MCF 10A (cell line): ENCODE measurements around the gene LRP3. TPM values are rescaled to one million over a fixed set of nuclear protein-coding genes. Genes with fewer than 3 reads are reported as not detected.
A peak's percentile ranks its signal among the peaks of the same experiment; 100 is the strongest.

ENCODE experiments used
- Bru-seq: library from RNA; stranded (reverse); fragments of 400-500 nt; gene quantifications from one replicate; lab custom pipeline; 2021; lab: Mats Ljungman, UMichigan
- BruChase-seq, 2 experiments: library from RNA; stranded (reverse); fragments of 400-500 nt; gene quantifications; one replicate each; lab custom pipeline; 2021; lab: Mats Ljungman, UMichigan
- BruUV-seq: library from RNA; stranded (reverse); fragments of 400-500 nt; replicated peaks from 2 replicates; lab custom pipeline; 2021; lab: Mats Ljungman, UMichigan
- CTCF ChIA-PET: fragments of 300-600 bp; sonication (Branson Sonifier 250); formaldehyde crosslinking; extraction: SDS; loops from one replicate; lab custom pipeline; 2021; ENCODE audit warnings: antibody characterized with exemption, inconsistent platforms; lab: Yijun Ruan, JAX
- POLR2A ChIA-PET: fragments of 300-600, 350-650 bp; sonication (Branson Sonifier 250); formaldehyde crosslinking; extraction: SDS; loops from one replicate; lab custom pipeline; 2020; ENCODE audit warnings: antibody characterized with exemption, inconsistent platforms; lab: Yijun Ruan, JAX
- DNase-seq: peaks from one replicate; pipeline ENCODE4 v3.0.0-alpha.2; 2018; ENCODE audit not compliant: unreplicated experiment
- H3K27ac Mint-ChIP-seq: one replicate; pipeline ENCODE4 v1.8.0; 2022; ENCODE audit warnings: mild to moderate bottlenecking, low read depth, mixed read lengths; ENCODE audit not compliant: unreplicated experiment
- H3K27me3 Mint-ChIP-seq: one replicate; pipeline ENCODE4 v1.8.0; 2022; ENCODE audit warnings: mixed read lengths; ENCODE audit not compliant: insufficient read depth, unreplicated experiment
- H3K36me3 Mint-ChIP-seq: one replicate; pipeline ENCODE4 v1.8.0; 2022; ENCODE audit warnings: mild to moderate bottlenecking, moderate library complexity, mixed read lengths; ENCODE audit not compliant: insufficient read depth, unreplicated experiment
- H3K4me1 Mint-ChIP-seq: one replicate; pipeline ENCODE4 v1.8.0; 2022; ENCODE audit warnings: mixed read lengths; ENCODE audit not compliant: insufficient read depth, unreplicated experiment
- H3K4me3 Mint-ChIP-seq: one replicate; pipeline ENCODE4 v1.8.0; 2022; ENCODE audit warnings: mild to moderate bottlenecking, moderate library complexity, mixed read lengths; ENCODE audit not compliant: unreplicated experiment
- H3K9me3 Mint-ChIP-seq: one replicate; pipeline ENCODE4 v1.8.0; 2022; ENCODE audit warnings: mixed read lengths; ENCODE audit not compliant: unreplicated experiment
- intact Hi-C: fragments of 100-400 bp; cut with micrococcal nuclease; formaldehyde crosslinking; loops from 2 replicates; pipeline ENCODE4 v1.14.1; 2022
- long read RNA-seq: library from polyadenylated mRNA; stranded (forward); transcript quantifications from one replicate; pipeline ENCODE4 v2.0.0, GENCODE V29; 2022
- total RNA-seq: library from RNA; stranded (reverse); gene quantifications from 2 replicates; pipeline ENCODE4 v1.2.3, GENCODE V29; 2022
- TF ChIP-seq, protein P1 (sequence below): fragments of 200-600 bp; IDR thresholded peaks from one replicate; pipeline ENCODE4 v1.8.0; 2022; ENCODE audit warnings: antibody characterized with exemption, mild to moderate bottlenecking; ENCODE audit not compliant: unreplicated experiment

LRP3 gene, protein sequence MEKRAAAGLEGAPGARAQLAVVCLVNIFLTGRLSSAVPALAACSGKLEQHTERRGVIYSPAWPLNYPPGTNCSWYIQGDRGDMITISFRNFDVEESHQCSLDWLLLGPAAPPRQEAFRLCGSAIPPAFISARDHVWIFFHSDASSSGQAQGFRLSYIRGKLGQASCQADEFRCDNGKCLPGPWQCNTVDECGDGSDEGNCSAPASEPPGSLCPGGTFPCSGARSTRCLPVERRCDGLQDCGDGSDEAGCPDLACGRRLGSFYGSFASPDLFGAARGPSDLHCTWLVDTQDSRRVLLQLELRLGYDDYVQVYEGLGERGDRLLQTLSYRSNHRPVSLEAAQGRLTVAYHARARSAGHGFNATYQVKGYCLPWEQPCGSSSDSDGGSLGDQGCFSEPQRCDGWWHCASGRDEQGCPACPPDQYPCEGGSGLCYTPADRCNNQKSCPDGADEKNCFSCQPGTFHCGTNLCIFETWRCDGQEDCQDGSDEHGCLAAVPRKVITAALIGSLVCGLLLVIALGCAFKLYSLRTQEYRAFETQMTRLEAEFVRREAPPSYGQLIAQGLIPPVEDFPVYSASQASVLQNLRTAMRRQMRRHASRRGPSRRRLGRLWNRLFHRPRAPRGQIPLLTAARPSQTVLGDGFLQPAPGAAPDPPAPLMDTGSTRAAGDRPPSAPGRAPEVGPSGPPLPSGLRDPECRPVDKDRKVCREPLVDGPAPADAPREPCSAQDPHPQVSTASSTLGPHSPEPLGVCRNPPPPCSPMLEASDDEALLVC
- 7.7 and 9.5 TPM in 2 replicates for total RNA-seq
- percentile 38 among the genes with signal in this experiment for Bru-seq, nascent RNA
- BruChase-seq, experiment 1, labeled RNA remaining after a 6-hour chase = percentile 33 among the genes with signal in this experiment
- percentile 33 among the genes with signal in this experiment for BruChase-seq, experiment 2, labeled RNA remaining after a 2-hour chase
- long read RNA-seq, transcript LRP3-201 (7 exons, 3,807 nt) = major isoform, 20 of 29 reads
- long read RNA-seq, partial matches to known transcripts = 1 of 29 reads
- long read RNA-seq, other reads (novel, unspliced or antisense) = 8 of 29 reads

DNA sequence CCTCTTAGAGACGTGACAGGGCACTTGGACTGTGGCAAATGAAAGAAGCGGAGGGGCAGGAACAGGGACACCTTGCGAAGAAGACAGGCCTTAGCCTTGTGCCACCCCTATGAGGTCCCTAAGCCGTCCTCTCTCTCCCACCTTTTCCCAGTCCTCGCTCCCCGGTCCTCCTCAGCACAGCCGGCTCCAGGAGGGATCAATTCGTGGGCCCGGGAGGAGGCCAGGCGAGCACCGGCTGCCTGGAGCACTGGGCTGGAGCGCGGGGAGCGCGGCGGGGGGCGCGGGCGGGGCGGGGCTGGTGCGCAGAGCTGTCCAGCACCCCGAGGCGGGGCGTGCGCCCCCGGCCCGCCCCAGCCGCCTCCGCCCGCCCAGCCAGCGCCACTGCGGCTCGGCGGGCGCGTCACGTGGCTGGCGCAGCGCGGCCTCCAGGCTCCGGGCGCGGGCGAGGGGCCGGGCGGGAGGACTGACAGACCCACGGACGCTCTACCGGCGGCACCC, at the start of gene LRP3:
LRP3 (plus strand) TSS at position 466 of the 498 bp plus-strand sequence. CDS start 456 bp downstream, outside the sequence.
- peak within 1 kb of the TSS; percentile 72 for H3K4me3 Mint-ChIP-seq
- intact Hi-C loops = no loop called here
- H3K36me3 Mint-ChIP-seq = no peaks in the 10 kb centered on the region
- no TSS peak for BruUV-seq
- no peaks in the 10 kb centered on the region for H3K9me3 Mint-ChIP-seq
- no peaks in the 10 kb centered on the region for H3K4me1 Mint-ChIP-seq
- peaks cover 14% of the 10 kb centered on the region for H3K27me3 Mint-ChIP-seq
- POLR2A ChIA-PET = interaction anchor here (4.9 kb wide), 1 partner anchor 17 kb away, joined by 18 read pairs; no protein-coding TSS in a partner anchor
- TF ChIP-seq, protein P1, sequence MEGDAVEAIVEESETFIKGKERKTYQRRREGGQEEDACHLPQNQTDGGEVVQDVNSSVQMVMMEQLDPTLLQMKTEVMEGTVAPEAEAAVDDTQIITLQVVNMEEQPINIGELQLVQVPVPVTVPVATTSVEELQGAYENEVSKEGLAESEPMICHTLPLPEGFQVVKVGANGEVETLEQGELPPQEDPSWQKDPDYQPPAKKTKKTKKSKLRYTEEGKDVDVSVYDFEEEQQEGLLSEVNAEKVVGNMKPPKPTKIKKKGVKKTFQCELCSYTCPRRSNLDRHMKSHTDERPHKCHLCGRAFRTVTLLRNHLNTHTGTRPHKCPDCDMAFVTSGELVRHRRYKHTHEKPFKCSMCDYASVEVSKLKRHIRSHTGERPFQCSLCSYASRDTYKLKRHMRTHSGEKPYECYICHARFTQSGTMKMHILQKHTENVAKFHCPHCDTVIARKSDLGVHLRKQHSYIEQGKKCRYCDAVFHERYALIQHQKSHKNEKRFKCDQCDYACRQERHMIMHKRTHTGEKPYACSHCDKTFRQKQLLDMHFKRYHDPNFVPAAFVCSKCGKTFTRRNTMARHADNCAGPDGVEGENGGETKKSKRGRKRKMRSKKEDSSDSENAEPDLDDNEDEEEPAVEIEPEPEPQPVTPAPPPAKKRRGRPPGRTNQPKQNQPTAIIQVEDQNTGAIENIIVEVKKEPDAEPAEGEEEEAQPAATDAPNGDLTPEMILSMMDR = no peak
- peak within 1 kb of the TSS; percentile 31 for H3K27ac Mint-ChIP-seq
- CTCF ChIA-PET = no interaction called here
- no peak for DNase-seq

DNA sequence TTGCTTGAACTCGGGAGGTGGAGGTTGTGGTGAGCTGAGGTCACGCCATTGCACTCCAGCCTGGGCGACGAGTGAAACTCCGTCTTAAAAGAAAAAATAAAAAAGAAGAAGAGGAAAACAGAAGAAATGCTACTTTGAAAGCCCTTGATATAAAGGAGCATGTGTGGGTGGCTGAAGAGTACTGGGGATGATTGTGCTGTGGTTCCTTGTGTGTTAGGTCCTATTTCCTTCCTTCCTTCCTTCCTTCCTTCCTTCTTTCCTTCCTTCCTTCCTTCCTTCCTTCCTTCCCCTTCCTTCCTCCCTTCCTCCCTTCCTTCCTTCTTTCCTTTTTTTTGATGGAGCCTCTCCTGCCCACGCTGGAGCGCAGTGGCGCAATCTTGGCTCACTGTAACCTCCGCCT, 47.9 kb upstream of the LRP3 start:
- CTCF ChIA-PET = interaction anchor here (0.6 to 0.8 kb wide), 3 partner anchors 19 to 1018 kb away, joined by 3 to 4 read pairs (median 3); no protein-coding TSS in a partner anchor
- POLR2A ChIA-PET = no interaction called here
- TF ChIP-seq, protein P1 = no peak
- no peak overlapping the region for H3K4me3 Mint-ChIP-seq
- DNase-seq = no peak
- no TSS peak for BruUV-seq
- peaks cover 6% of the 10 kb centered on the region for H3K36me3 Mint-ChIP-seq
- H3K4me1 Mint-ChIP-seq = peaks cover 6% of the 10 kb centered on the region
- H3K27me3 Mint-ChIP-seq = peaks cover 12% of the 10 kb centered on the region
- no peak overlapping the region for H3K27ac Mint-ChIP-seq
- H3K9me3 Mint-ChIP-seq = no peaks in the 10 kb centered on the region
- intact Hi-C loops = no loop called here

DNA sequence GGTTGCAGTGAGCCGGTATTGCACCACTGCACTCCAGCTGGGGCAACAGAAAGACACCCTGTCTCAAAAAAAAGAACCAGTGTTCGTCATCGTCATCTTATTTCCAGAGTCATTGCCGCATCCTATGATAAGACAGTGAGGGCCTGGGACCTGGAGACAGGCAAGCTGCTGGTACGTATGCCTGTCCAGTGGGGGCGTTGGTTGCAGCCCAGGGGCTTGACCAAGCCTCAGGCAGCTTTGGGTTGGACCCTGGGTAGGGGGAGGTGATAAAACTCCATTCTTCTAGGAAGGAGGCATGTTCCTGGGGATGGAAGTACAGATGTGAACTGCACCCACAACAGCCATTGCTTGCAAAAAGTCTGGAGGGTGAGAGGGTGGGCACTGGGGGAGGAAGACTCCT, 46.6 kb upstream of the LRP3 start:
- Mint-ChIP-seq H3K27me3 (no peaks in the 10 kb centered on the region), H3K4me3 (no peak overlapping the region), H3K27ac (no peak overlapping the region), H3K36me3 (peaks cover 6% of the 10 kb centered on the region), H3K4me1 (peaks cover 6% of the 10 kb centered on the region), H3K9me3 (no peaks in the 10 kb centered on the region)
- ChIA-PET CTCF (interaction anchor here (0.6 to 0.9 kb wide), 6 partner anchors 13 to 624 kb away, joined by 3 to 4 read pairs (median 3); partner anchors contain the start of gene WDR88), POLR2A (no interaction called here)
- intact Hi-C loops = no loop called here
- TF ChIP-seq, protein P1 = no peak
- no TSS peak for BruUV-seq
- no peak for DNase-seq
